ENCODE data around the gene CHST11. TPM values are rescaled to one million over a fixed set of nuclear protein-coding genes. Genes with fewer than 3 reads are reported as not detected.

The CHST11 gene
- total RNA-seq, 4 donors from 2014 or later: 20.8 to 56.7 (median 26.5) TPM

DNA sequence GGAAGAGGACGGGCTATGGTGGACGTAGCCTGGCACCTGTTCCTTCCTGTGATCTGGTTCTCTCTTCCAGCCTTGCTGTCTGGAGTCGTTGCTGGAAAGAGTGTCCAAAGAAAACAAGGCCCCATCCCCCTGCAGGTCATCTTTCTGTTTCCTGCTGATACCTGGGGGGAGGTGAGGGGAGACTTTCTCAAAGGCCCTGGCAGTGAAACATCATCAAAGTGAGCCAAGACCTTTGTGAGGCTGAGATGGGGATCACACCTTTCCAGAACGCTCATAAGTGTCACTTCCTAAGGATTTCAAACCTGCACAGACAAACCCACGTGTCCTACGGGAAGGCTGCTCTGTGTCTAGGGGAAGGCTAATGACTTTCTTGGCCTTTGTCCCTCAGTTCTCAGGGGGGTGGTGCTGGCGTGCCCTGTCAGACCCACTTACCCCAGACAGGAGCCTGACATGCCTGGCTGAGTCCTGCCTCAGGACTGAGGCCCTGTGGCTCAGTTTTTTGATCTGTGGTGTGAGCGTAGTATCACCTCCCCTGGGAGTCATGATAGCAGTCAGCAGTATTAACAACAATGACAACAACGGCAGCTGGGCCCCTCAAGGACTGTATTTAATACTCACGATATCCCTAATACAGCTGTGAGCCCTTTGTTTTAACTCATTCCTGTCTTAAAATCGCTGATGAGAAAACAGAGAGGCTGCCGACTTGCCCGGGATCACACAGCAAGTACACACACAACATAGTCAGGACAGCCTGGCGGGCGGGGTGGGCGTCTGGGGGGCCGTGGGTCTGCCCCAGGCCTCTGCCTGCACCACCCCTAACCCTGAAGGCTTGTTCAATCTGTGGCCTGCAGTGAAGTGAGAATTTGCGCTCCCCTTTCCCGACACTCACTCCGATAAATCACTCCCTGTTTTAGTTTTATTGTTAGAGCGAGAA, 266.1 kb downstream of the CHST11 start:
- WGBS, 2 donors: 81 to 83% methylated on average over 21 of the region's 21 CpGs
- H3K9me3 ChIP-seq: no peaks in the 10 kb centered on the region

DNA sequence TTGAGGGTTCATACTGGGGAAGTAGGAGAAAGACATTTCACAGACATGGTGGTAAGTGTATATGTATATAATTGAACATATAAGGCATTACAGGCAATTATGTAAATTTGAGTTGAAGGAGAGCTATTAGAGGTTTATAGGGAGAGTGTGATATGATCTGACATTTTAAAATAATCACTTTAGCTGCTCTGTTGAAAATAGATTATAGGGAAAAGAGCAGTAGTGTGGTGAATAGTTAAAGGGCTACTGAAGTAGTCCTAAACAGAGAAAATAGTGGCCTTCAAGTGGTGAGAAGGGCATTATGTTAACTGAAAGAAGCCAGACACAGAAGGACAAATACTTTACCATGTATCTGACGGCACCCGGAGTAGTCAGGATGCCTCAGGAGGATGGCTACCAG, 267.1 kb downstream of the CHST11 start:
- no peak for DNase-seq (ENCODE audit: low spot score in 2 of 2)
- H3K9me3 ChIP-seq: no peaks in the 10 kb centered on the region
- no peaks in the 10 kb centered on the region for H3K27me3 ChIP-seq
- H3K27ac ChIP-seq: no peak overlapping the region
- H3K4me3 ChIP-seq: no peak overlapping the region
- 83 to 87% methylated on average over 2 of the region's 2 CpGs for WGBS, 2 donors
- TF ChIP-seq EP300 (IDR thresholded peaks at IDR 0.05) (no peak), POLR2A (IDR thresholded peaks at IDR 0.05) (no peak)
- TF ChIP-seq, protein P1, sequence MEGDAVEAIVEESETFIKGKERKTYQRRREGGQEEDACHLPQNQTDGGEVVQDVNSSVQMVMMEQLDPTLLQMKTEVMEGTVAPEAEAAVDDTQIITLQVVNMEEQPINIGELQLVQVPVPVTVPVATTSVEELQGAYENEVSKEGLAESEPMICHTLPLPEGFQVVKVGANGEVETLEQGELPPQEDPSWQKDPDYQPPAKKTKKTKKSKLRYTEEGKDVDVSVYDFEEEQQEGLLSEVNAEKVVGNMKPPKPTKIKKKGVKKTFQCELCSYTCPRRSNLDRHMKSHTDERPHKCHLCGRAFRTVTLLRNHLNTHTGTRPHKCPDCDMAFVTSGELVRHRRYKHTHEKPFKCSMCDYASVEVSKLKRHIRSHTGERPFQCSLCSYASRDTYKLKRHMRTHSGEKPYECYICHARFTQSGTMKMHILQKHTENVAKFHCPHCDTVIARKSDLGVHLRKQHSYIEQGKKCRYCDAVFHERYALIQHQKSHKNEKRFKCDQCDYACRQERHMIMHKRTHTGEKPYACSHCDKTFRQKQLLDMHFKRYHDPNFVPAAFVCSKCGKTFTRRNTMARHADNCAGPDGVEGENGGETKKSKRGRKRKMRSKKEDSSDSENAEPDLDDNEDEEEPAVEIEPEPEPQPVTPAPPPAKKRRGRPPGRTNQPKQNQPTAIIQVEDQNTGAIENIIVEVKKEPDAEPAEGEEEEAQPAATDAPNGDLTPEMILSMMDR (IDR thresholded peaks at IDR 0.05): no peak
- no peaks in the 10 kb centered on the region for H3K36me3 ChIP-seq
- H3K4me1 ChIP-seq: peaks cover 0 to 5% (median 2%) of the 10 kb centered on the region in 4 donors

More for the DNA sequence above, 266.1 kb downstream of the CHST11 start:
- DNase-seq (ENCODE audit: low spot score in 2 of 2): no peak
- H3K4me3 ChIP-seq: no peak overlapping the region
- H3K27ac ChIP-seq: no peak overlapping the region
- no peaks in the 10 kb centered on the region for H3K27me3 ChIP-seq
- no peaks in the 10 kb centered on the region for H3K36me3 ChIP-seq
- TF ChIP-seq POLR2A (IDR thresholded peaks at IDR 0.05) (no peak), EP300 (IDR thresholded peaks at IDR 0.05) (no peak)
- TF ChIP-seq, protein P1 (IDR thresholded peaks at IDR 0.05): no peak
- peaks cover 0 to 4% (median 2%) of the 10 kb centered on the region in 4 donors for H3K4me1 ChIP-seq

DNA sequence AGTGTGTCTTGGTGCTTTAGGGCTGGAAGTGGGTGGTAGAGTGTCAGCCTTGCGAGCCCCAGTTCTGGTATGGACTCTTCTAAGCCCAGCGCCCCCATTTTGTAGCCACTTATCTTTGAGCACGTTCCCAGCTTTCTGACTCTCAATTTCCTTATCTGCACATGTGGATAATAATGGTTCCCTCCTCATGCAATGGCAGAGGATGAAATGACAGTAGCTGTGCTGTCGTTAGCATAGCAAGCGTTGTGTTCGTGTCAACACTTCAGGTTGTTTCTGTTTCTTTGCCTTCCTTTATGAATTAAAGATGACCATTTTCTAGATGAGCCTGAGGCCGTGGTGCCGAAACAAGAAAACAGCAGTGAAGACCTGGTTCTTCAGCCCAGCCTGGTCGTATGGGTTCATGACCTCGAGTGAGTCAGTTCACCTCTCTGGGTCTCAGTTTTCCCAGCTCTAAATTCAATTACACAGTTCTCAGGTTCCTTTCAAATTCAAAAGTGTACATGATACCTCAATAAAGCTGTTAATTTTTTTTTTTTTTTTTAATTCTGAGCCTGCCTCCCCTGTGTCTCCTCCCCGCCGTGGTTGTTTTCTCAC, 268.3 kb downstream of the CHST11 start:
- no peak overlapping the region for H3K27ac ChIP-seq
- 92 to 95% methylated on average over 12 of the region's 12 CpGs for WGBS, 2 donors
- no peak overlapping the region for H3K4me3 ChIP-seq
- no peaks in the 10 kb centered on the region for H3K27me3 ChIP-seq
- TF ChIP-seq EP300 (IDR thresholded peaks at IDR 0.05) (no peak), POLR2A (IDR thresholded peaks at IDR 0.05) (no peak)
- TF ChIP-seq, protein P1 (IDR thresholded peaks at IDR 0.05): no peak
- peaks cover 0 to 5% (median under 1%) of the 10 kb centered on the region in 4 donors for H3K4me1 ChIP-seq
- H3K9me3 ChIP-seq: no peaks in the 10 kb centered on the region
- H3K36me3 ChIP-seq: no peaks in the 10 kb centered on the region
- no peak for DNase-seq (ENCODE audit: low spot score in 2 of 2)

DNA sequence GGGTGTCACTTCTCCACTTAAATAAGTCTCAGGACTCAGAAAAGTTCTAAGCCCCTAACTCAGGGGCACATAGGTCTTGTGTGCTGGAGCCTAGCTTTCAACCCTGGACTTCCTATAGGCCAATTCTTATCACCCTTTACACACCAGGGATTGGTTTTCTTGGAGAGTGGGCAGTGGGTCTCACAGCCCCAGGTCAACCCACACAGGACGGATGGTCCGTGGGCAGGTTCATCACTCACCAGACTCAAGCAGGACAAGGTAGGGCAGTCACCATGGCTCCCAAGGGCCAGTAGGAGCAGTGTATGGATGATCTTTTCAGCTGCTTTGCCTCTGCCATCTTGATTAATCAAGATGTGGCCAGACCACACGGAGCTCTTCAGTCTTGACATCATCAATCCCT, 268.9 kb downstream of the CHST11 start:
- no peaks in the 10 kb centered on the region for H3K9me3 ChIP-seq
- no peak for TF ChIP-seq EP300 (IDR thresholded peaks at IDR 0.05)
- no peak for TF ChIP-seq POLR2A (IDR thresholded peaks at IDR 0.05)
- TF ChIP-seq, protein P1 (IDR thresholded peaks at IDR 0.05): no peak
- WGBS, 2 donors: 86 to 90% methylated on average over 3 of the region's 3 CpGs
- H3K36me3 ChIP-seq: no peaks in the 10 kb centered on the region
- H3K27ac ChIP-seq: no peak overlapping the region
- H3K27me3 ChIP-seq: no peaks in the 10 kb centered on the region
- no peak for DNase-seq (ENCODE audit: low spot score in 2 of 2)
- H3K4me1 ChIP-seq: peaks cover 0 to 5% (median 0%) of the 10 kb centered on the region in 4 donors
- H3K4me3 ChIP-seq: no peak overlapping the region
